Fibroblast of lung (primary cell): ENCODE results near the gene ZSCAN22. TPM values are rescaled to one million over a fixed set of nuclear protein-coding genes. Genes with fewer than 3 reads are reported as not detected.

Source experiments
- DNase-seq, 2 donors: peaks; one replicate each; pipeline versions ENCODE4 v3.0.0 to v3.0.0-alpha.2; 2010; ENCODE audit warnings: low read depth in 2 of 2
- H2AFZ ChIP-seq: 2 replicates; pipeline ENCODE4 v1.5.1; 2012; ENCODE audit warnings: low read length, control low read depth, inconsistent platforms
- H3K27ac ChIP-seq: 2 replicates; pipeline ENCODE4 v1.5.1; 2011; ENCODE audit warnings: low read length, control low read depth; ENCODE audit not compliant: insufficient read depth
- H3K27me3 ChIP-seq: 2 replicates; pipeline ENCODE4 v1.5.1; 2011; ENCODE audit warnings: mild to moderate bottlenecking, low read length; ENCODE audit not compliant: control insufficient read depth, insufficient read depth
- H3K36me3 ChIP-seq: 2 replicates; pipeline ENCODE4 v1.5.1; 2011; ENCODE audit warnings: low read length; ENCODE audit not compliant: control insufficient read depth, insufficient read depth
- H3K4me1 ChIP-seq: 2 replicates; pipeline ENCODE4 v1.5.1; 2011; ENCODE audit warnings: low read length; ENCODE audit not compliant: control insufficient read depth, insufficient read depth; ENCODE audit errors: extremely low read depth
- H3K4me2 ChIP-seq: 2 replicates; pipeline ENCODE4 v1.5.1; 2011; ENCODE audit warnings: low read length, control low read depth; ENCODE audit not compliant: insufficient read depth; ENCODE audit errors: extremely low read depth
- H3K4me3 ChIP-seq, 4 experiments: fragments of 200-600 bp in 1 of 4; sonication (generic) in 1 of 4; replicated peaks in 1 of 4; 2 replicates each; pipeline ENCODE4 v1.5.1; 2011 to 2016; ENCODE audit warnings: low read length in 4 of 4, low read depth in 3 of 4, mild to moderate bottlenecking in 3 of 4, control low read depth in 2 of 4, inconsistent platforms in 1 of 4, mixed read lengths in 1 of 4; ENCODE audit not compliant: insufficient read depth in 1 of 4; ENCODE audit errors: control extremely low read depth in 1 of 4
- H3K79me2 ChIP-seq: 2 replicates; pipeline ENCODE4 v1.5.1; 2012; ENCODE audit warnings: mild to moderate bottlenecking, low read length, inconsistent platforms; ENCODE audit not compliant: control insufficient read depth, insufficient read depth
- H3K9ac ChIP-seq: 2 replicates; pipeline ENCODE4 v1.5.1; 2011; ENCODE audit warnings: mild to moderate bottlenecking, low read length, control low read depth; ENCODE audit not compliant: insufficient read depth
- H3K9me3 ChIP-seq: 2 replicates; pipeline ENCODE4 v1.5.1; 2012; ENCODE audit warnings: low read depth, low read length; ENCODE audit not compliant: control insufficient read depth, insufficient read depth
- H4K20me1 ChIP-seq: 2 replicates; pipeline ENCODE4 v1.5.1; 2011; ENCODE audit warnings: low read length; ENCODE audit not compliant: control insufficient read depth, insufficient read depth; ENCODE audit errors: extremely low read depth
- EZH2 ChIP-seq: IDR thresholded peaks from 2 replicates; pipeline ENCODE4 v1.5.1; 2012; ENCODE audit warnings: low read length, control low read depth, mild to moderate bottlenecking; ENCODE audit errors: missing control alignments
- polyA plus RNA-seq, 2 donors: library from polyadenylated mRNA; depleted of rRNA in 1 of 2; stranded (reverse) in 1 of 2; unstranded in 1 of 2; fragments of >200 nt; gene quantifications; 2 replicates each; pipeline ENCODE4 v1.2.1, GENCODE V29; 2011 to 2012; ENCODE audit warnings: missing spikeins in 1 of 2
- total RNA-seq: library from RNA; depleted of rRNA; stranded (reverse); fragments of >200 nt; gene quantifications from 2 replicates; pipeline ENCODE4 v1.2.1, GENCODE V29; 2014
- TF ChIP-seq, protein P1 (sequence below), 2 donors: IDR thresholded peaks in 1 of 2; conservative IDR thresholded peaks in 1 of 2; 1 replicate in 1 of 2; 2 replicates in 1 of 2; pipeline ENCODE4 v1.5.1; 2011 to 2012; ENCODE audit warnings: low read length in 2 of 2, control low read depth in 1 of 2, inconsistent platforms in 1 of 2, low read depth in 1 of 2, mild to moderate bottlenecking in 1 of 2

The ZSCAN22 gene
- total and polyA plus RNA-seq, 2 donors (not counting 1 experiment from before 2014, with no cell fraction given): 2.8 to 3.0 TPM

- H3K36me3 ChIP-seq: no peaks in the 10 kb centered on the region
- no peaks in the 10 kb centered on the region for H3K9me3 ChIP-seq
- peaks cover under 1% of the 10 kb centered on the region for H3K4me1 ChIP-seq
- H3K27ac ChIP-seq: no peak overlapping the region
- no peaks in the 10 kb centered on the region for H3K27me3 ChIP-seq
- no peaks in the 10 kb centered on the region for H4K20me1 ChIP-seq
- DNase-seq: no peak
- no peak overlapping the region for H2AFZ ChIP-seq
- no peak overlapping the region for H3K9ac ChIP-seq
- no peaks in the 10 kb centered on the region for H3K79me2 ChIP-seq
- H3K4me3 ChIP-seq: no peak overlapping the region
- TF ChIP-seq EZH2: no peak
- TF ChIP-seq, protein P1, sequence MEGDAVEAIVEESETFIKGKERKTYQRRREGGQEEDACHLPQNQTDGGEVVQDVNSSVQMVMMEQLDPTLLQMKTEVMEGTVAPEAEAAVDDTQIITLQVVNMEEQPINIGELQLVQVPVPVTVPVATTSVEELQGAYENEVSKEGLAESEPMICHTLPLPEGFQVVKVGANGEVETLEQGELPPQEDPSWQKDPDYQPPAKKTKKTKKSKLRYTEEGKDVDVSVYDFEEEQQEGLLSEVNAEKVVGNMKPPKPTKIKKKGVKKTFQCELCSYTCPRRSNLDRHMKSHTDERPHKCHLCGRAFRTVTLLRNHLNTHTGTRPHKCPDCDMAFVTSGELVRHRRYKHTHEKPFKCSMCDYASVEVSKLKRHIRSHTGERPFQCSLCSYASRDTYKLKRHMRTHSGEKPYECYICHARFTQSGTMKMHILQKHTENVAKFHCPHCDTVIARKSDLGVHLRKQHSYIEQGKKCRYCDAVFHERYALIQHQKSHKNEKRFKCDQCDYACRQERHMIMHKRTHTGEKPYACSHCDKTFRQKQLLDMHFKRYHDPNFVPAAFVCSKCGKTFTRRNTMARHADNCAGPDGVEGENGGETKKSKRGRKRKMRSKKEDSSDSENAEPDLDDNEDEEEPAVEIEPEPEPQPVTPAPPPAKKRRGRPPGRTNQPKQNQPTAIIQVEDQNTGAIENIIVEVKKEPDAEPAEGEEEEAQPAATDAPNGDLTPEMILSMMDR (conservative IDR thresholded peaks at IDR 0.05 in 1 of 2, IDR thresholded peaks at IDR 0.05 in 1 of 2; ENCODE audit: low read depth in 1 of 2, low read length in 2 of 2): no peak
- H3K4me2 ChIP-seq: no peak overlapping the region
These were observed 40.0 kb downstream of the ZSCAN22 start for GRCh38 chr19:58366585-58367430.

GRCh38 chr19:58367698-58368454 is 41.1 kb downstream of the ZSCAN22 start:
- H3K27ac ChIP-seq: no peak overlapping the region
- no peaks in the 10 kb centered on the region for H4K20me1 ChIP-seq
- DNase-seq: no peak
- no peaks in the 10 kb centered on the region for H3K9me3 ChIP-seq
- no peaks in the 10 kb centered on the region for H3K36me3 ChIP-seq
- no peak overlapping the region for H3K9ac ChIP-seq
- TF ChIP-seq EZH2: no peak
- TF ChIP-seq, protein P1 (conservative IDR thresholded peaks at IDR 0.05 in 1 of 2, IDR thresholded peaks at IDR 0.05 in 1 of 2; ENCODE audit: low read depth in 1 of 2, low read length in 2 of 2): no peak
- H2AFZ ChIP-seq: no peak overlapping the region
- no peak overlapping the region for H3K4me3 ChIP-seq
- H3K4me2 ChIP-seq: no peak overlapping the region
- no peaks in the 10 kb centered on the region for H3K79me2 ChIP-seq
- H3K27me3 ChIP-seq: no peaks in the 10 kb centered on the region
- no peaks in the 10 kb centered on the region for H3K4me1 ChIP-seq

DNA sequence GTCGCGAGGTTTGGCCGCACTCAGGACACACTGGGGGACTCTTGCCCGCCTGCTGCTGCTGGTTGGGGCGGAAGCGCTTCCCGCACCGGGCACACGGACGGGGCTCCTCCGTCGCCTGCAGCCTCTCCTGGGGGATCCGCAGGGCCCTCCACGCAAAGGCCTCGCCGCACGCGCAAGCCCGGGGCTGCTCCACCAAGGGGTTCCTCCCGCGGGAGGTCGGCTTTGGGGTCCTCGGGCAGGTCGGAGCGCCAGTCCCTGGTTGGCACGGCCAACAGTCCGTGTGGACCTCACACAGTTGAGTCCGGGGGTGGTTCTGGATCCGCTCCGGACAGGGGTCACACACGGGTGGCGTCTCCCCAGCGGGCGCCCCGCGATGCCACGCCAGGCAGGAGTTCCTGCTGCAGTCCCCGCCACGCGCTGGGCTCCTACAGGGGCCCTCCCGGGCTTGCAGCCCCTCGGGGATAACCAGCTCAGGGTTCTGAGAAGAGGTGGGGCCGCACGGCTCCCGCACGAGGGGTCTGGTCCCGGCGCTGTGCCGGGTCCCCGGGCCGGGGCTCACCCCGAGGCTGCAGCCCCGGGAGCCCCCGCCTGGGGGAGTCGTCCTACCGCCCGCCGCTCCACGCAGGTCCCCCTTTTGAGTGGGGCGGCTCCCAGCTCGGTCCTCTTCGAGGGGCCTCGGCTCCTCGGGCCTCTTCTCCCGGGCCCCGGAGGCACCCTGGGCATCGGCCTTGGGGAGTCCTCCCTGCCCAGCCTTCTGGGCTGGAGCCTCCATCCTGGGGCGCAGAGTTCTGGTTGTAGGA is 42.0 kb downstream of the ZSCAN22 start:
- Histone ChIP-seq H3K9ac (no peak overlapping the region), H3K27ac (no peak overlapping the region), H3K79me2 (no peaks in the 10 kb centered on the region), H4K20me1 (no peaks in the 10 kb centered on the region), H3K4me2 (no peak overlapping the region), H3K27me3 (no peaks in the 10 kb centered on the region), H2AFZ (no peak overlapping the region), H3K36me3 (no peaks in the 10 kb centered on the region), H3K4me3 (no peak overlapping the region), H3K4me1 (no peaks in the 10 kb centered on the region), H3K9me3 (no peaks in the 10 kb centered on the region)
- TF ChIP-seq EZH2: no peak
- TF ChIP-seq, protein P1 (conservative IDR thresholded peaks at IDR 0.05 in 1 of 2, IDR thresholded peaks at IDR 0.05 in 1 of 2; ENCODE audit: low read depth in 1 of 2, low read length in 2 of 2): no peak
- no peak for DNase-seq
